T-helper 2 cell treated with Interferon-gamma antibody and Interleukin-4, amounts not matched to agents 100 ng/mL and 5 ng/mL, for 36 hours (primary cell): ENCODE results near the gene SEC24B. TPM values are rescaled to one million over a fixed set of nuclear protein-coding genes. Genes with fewer than 3 reads are reported as not detected.
"Not testable (repeated sequence)": the region's sequence is repeated elsewhere in the genome, so short reads cannot be mapped to it uniquely, and the experiment has no call there.

Source experiments
- intact Hi-C: fragments of 100-400 bp; cut with micrococcal nuclease; formaldehyde crosslinking; loops from one replicate; pipeline ENCODE4 v1.15.1; 2023
- total RNA-seq: library from RNA; stranded (reverse); gene quantifications from 2 replicates; pipeline ENCODE4 v1.2.3, GENCODE V29; 2022

The SEC24B gene
- total RNA-seq, 1 donor from 2014 or later, result 26.6 TPM

GRCh38 chr4:109497511-109497910, 63.9 kb downstream of the SEC24B start:
- intact Hi-C loops, result no loop called here

DNA sequence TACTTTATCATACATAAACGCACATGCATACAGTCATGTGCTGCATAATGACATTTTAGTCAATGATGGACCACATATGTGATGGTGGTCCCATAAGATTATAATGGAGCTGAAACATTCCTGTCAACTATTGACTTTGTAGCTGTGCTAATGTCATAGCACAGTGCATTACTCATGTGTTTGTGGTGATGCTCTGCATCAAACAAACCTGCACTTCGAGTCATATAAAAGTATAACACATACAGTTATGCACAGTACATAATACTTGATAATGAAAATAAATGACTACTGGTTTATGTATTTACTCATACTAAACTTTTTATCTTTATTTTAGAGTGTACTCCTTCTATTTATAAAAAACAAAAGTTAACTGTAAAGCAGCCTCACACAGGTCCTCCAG, 65.9 kb downstream of the SEC24B start:
- intact Hi-C loops, result no loop called here

- intact Hi-C loops, result no loop called here
Observed at GRCh38 chr4:109506890-109507289, 73.3 kb downstream of the SEC24B start.

- intact Hi-C loops, result no loop called here
Observed at GRCh38 chr4:109510687-109511086, 77.1 kb downstream of the SEC24B start.

DNA sequence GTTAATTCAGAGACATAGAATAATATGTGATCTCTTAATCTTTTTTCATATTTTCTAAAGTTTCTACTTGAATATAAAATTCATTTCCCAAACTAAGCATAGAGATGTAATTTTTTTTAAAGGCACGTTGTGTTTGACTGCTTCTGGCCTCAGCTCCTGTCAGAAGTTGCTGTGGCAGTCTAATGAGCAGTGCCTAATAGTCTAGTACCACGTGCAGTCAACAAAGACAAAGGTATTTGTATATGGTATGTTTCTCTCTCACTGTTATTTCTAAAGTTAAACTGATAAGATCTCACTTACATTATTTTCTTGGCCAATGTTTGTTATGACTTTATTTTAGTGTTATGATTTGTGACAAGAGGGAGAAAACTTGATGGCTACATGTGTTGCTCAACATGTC, 77.8 kb downstream of the SEC24B start:
- intact Hi-C loops, result no loop called here

GRCh38 chr4:109513368-109513767, 79.8 kb downstream of the SEC24B start:
- intact Hi-C loops, result not testable (repeated sequence)

DNA sequence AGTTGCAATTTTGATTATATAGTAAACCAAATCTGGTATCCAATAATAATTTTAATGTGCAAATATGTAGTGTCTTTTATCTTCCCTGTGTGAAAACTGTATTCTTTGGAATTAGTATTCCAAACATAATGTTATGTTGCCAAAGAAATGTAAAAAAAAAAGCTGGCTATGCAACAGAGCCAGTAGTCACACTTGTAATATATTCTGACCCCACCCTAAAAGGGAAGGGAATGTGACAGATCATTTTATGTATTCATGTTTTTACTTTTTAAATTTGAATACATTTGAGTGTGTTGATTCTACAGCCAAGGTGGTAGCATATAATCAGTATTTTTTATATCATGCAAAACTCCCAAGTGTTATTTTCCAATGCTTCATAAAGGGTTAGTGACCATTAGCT, 98.6 kb downstream of the SEC24B start:
- intact Hi-C loops, result no loop called here

DNA sequence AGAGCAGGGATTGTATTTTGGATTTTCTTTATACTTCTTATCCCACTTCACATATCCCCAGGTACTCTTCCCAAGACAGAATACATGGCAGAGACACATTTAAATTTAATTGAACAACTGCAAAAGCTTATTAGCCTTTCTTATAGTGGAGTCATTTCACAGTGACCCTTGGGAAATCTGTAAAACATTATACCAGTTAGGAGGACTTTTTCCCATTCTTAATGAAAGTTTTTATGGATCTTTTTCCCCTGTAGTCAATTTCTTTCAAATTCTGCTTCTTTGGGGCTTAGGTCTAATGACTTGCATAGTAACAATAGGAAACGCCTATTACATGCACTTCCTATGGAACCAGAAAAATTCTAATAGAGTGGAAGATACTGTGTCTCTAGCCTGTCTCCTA, 111.8 kb downstream of the SEC24B start:
- intact Hi-C loops, result no loop called here

DNA sequence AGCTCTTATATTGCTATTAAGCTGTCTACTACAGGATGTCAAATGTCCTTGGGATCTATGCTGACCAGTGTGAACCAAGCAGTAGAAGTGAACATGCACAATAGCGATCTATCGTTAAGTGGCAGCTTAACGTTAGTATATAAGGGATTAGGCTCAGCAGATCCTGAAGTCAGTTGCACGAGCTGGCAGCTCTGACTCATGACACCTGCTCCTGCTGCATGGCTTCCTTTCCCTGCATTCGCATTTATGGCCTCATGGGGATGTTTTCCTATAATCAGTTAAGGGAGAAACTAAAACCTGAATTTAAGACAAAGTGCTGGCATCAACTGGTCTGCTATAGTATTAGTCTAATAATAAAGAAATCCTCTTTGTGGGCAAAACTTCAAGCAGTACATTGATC, 113.8 kb downstream of the SEC24B start:
- intact Hi-C loops, result no loop called here

GRCh38 chr4:109548655-109549054, 115.0 kb downstream of the SEC24B start:
- intact Hi-C loops, result no loop called here

- intact Hi-C loops, result no loop called here
Observed at GRCh38 chr4:109552237-109552636, 118.6 kb downstream of the SEC24B start.

DNA sequence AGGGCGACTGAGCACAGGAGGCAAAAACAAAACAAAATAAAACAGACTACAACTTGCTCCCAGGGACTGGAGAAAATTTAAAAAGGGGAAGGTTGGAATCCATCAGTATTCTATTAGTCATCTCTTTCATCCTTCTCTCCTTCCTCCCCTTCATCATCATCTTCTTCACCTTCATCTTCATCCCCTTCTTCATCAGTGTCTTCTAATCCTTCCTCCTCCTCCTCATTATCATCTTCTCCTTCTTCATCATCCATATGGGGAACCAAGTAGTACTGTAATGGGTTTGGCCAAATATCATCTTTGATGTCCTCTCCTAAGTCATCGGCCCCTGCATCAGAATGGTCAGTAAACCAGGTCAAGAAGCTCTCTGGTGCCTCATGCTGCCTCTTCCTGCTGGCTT, 119.5 kb downstream of the SEC24B start:
- intact Hi-C loops, result no loop called here

- intact Hi-C loops, result no loop called here
Observed at GRCh38 chr4:109554971-109555370, 121.4 kb downstream of the SEC24B start.

GRCh38 chr4:109557433-109557832, 123.8 kb downstream of the SEC24B start:
- intact Hi-C loops, result no loop called here

DNA sequence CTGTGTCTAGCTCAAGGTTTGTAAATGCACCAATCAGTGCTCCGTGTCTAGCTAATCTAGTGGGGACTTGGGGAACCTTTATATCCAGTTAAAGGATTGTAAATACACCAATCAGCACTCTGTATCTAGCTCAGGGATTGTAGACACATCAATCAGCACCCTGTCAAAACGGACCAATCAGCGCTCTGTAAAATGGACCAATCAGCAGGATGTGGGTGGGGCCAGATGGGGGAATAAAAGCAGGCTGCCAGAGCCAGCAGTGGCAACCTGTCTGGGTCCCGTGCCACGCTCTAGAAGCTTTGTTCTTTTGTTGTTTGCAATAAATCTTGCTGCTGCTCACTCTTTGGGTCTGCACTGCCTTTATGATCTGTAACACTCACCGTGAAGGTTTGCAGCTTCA, 124.5 kb downstream of the SEC24B start:
- intact Hi-C loops, result not testable (repeated sequence)

GRCh38 chr4:109559625-109559982, 126.0 kb downstream of the SEC24B start:
- intact Hi-C loops, result no loop called here

- intact Hi-C loops, result loop anchor here (1.0 to 10.0 kb wide), 6 partner anchors 127 to 1839 kb away; partner anchors contain the start of genes CASP6, CYP2U1, PAPSS1 and SEC24B
Observed at GRCh38 chr4:109559983-109560686, 126.5 kb downstream of the SEC24B start, which contains the start of gene MCUB. Gene MCUB (plus strand): TSS chr4:109560246. CDS start chr4:109560338, 92 bp downstream.

DNA sequence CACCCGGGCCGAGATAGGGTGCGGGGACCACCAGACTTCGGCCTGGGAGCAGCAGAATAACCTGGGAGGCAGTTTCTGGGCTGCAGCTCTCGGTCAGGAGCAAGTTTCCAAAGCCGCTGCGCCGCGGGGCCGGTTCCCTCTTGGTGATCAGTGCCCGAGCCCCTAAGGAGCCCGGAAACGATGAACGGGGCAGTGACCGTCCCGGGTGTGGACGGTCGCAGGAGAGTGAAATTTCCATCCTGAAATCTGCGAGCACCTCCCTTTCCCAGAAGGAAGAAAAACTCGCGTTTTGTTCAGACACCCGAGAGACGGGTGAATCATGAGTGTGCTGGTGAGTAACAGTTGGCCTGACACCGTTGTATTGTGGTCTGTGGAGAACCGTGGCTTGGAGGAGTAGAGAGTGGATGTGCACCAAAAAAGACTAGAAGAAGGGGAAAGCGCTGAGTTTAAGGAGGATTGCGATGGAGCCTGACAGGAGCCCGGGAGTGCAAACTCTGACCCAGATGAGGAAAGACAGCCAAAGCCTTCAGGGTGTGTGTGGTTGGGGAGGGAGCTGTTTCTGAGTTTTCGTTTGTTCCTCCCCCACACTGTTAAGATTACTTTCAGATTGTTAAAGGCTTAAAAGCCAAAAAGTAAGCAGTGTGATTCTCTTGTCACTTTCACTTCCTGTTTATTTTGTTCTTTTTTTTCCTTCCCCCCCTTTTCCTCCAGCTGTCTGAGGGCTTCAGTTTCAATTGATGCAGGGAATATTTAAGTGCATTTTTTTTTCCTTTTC, 127.3 kb downstream of the SEC24B start:
- intact Hi-C loops, result loop anchor here (1.0 to 10.0 kb wide), 10 partner anchors 14 to 1840 kb away; partner anchors contain the start of genes CASP6, CYP2U1, GAR1 and PAPSS1

DNA sequence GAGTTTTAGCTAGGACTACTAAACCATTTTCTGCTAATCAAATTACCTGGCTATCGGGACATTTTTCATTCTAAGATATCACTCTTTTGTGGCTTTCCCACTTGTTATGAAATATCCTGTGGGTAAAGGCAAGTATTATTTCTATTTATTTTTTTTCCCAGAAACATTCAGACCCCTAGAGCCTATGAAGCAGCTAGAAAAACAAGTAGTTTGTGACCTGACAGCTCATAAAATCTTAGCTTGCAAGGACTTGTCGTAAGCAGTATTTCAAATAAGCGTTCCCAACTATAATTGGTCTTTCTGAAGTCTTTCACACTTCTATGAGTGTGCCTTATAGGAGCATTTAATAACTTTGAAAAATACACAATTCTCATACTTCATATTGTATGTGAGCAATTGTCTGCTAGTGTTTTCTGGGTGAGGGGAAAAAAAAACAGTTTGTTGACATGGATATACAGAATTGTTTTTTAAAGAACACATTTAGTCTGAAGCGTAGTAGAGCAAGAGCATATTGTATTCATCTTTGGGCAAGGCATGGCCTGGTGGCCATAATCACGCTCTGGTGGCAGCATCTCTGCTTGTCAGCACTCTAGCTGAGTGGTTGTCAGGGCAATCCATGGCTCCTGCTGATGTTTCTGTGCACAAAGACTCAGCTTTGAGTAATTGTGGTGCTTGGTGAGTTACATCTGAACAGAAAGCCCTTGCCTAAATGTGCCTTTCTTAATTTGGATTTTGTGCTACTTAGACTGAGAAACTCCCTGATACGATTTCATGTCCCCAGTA, 129.0 kb downstream of the SEC24B start:
- intact Hi-C loops, result loop anchor here (10.0 kb wide), 1 partner anchor 1628 kb away; the partner anchor contains the start of gene CYP2U1

GRCh38 chr4:109571494-109571893, 137.9 kb downstream of the SEC24B start:
- intact Hi-C loops, result no loop called here

DNA sequence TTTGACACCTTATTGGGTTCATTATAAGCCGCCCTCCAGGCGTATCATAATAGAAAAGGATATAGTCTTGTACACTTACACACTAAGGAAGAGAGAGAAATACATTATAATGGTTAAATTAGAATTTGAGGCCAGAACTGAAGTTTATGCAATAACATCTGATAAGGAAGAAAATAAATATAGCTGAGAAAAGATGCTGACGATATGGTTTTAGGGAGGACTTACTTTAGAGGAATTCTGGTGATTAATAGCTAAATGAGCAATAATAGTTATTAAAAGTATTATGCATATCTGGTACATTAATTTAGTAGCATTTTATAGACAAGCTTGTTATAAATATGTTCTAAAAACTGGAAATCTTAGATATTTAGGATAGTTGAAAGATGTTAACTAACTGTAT, 138.5 kb downstream of the SEC24B start:
- intact Hi-C loops, result no loop called here

- intact Hi-C loops, result no loop called here
Observed at GRCh38 chr4:109574443-109574850, 140.8 kb downstream of the SEC24B start.
